Neuronal stem cell (in vitro differentiated cells): ENCODE data around the gene HIPK2.
A peak's percentile ranks its signal among the peaks of the same experiment; 100 is the strongest.

Experiments
- DNase-seq: peaks from one replicate; pipeline ENCODE4 v3.0.0-alpha.2; 2013; ENCODE audit warnings: low spot score
- H2AFZ ChIP-seq: one replicate; pipeline ENCODE4 v1.6.1; 2013; ENCODE audit warnings: mild to moderate bottlenecking, low read length, inconsistent platforms
- H2AK5ac ChIP-seq: 2 replicates; pipeline ENCODE4 v1.6.1; 2013; ENCODE audit warnings: low read depth, mild to moderate bottlenecking, inconsistent platforms, low read length, moderate library complexity, mixed read lengths
- H2BK120ac ChIP-seq: 2 replicates; pipeline ENCODE4 v1.6.1; 2013; ENCODE audit warnings: low read depth, mild to moderate bottlenecking, inconsistent platforms, low read length, moderate library complexity, mixed read lengths
- H2BK12ac ChIP-seq: one replicate; pipeline ENCODE4 v1.6.1; 2013; ENCODE audit warnings: low read length, inconsistent platforms
- H2BK15ac ChIP-seq: 2 replicates; pipeline ENCODE4 v1.6.1; 2013; ENCODE audit warnings: mild to moderate bottlenecking, low read length, inconsistent platforms, mixed read lengths
- H2BK5ac ChIP-seq: one replicate; pipeline ENCODE4 v1.6.1; 2013; ENCODE audit warnings: inconsistent platforms, mild to moderate bottlenecking, low read length, moderate library complexity
- H3K14ac ChIP-seq: one replicate; pipeline ENCODE4 v1.6.1; 2013; ENCODE audit warnings: low read length, inconsistent platforms
- H3K18ac ChIP-seq: 2 replicates; pipeline ENCODE4 v1.6.1; 2013; ENCODE audit warnings: low read length, inconsistent platforms
- H3K23ac ChIP-seq: 2 replicates; pipeline ENCODE4 v1.6.1; 2013; ENCODE audit warnings: low read depth, mild to moderate bottlenecking, mixed read lengths, low read length, inconsistent platforms; ENCODE audit not compliant: poor library complexity
- H3K27ac ChIP-seq: replicated peaks from 3 replicates; pipeline ENCODE4 v1.5.1; 2013; ENCODE audit warnings: low read length, inconsistent platforms
- H3K27me3 ChIP-seq, 3 experiments: 2 replicates each; pipeline ENCODE4 v1.6.1; 2013; ENCODE audit warnings: low read length in 3 of 3, mild to moderate bottlenecking in 2 of 3, inconsistent platforms in 1 of 3, low read depth in 1 of 3, mixed read lengths in 1 of 3, moderate library complexity in 1 of 3; ENCODE audit not compliant: control insufficient read depth in 3 of 3, insufficient read depth in 3 of 3
- H3K36me3 ChIP-seq, 2 donors: replicated peaks in 1 of 2; 2 replicates each; pipeline ENCODE4 v1.6.1; 2013; ENCODE audit warnings: low read length in 2 of 2; ENCODE audit not compliant: control insufficient read depth in 2 of 2, insufficient read depth in 2 of 2
- H3K4ac ChIP-seq: 2 replicates; pipeline ENCODE4 v1.6.1; 2013; ENCODE audit warnings: inconsistent platforms, mild to moderate bottlenecking, low read length, moderate library complexity
- H3K4me1 ChIP-seq, 2 donors: 1 replicate in 1 of 2; 2 replicates in 1 of 2; pipeline ENCODE4 v1.6.1; 2013; ENCODE audit warnings: low read length in 2 of 2, low read depth in 1 of 2; ENCODE audit not compliant: control insufficient read depth in 2 of 2, insufficient read depth in 1 of 2
- H3K4me2 ChIP-seq: one replicate; pipeline ENCODE4 v1.6.1; 2013; ENCODE audit warnings: mild to moderate bottlenecking, low read length, inconsistent platforms; ENCODE audit not compliant: insufficient read depth, poor library complexity, severe bottlenecking
- H3K4me3 ChIP-seq, 2 donors: 2 replicates each; pipeline ENCODE4 v1.5.1; 2013; ENCODE audit warnings: low read length in 2 of 2, mild to moderate bottlenecking in 2 of 2, inconsistent platforms in 1 of 2, moderate library complexity in 1 of 2
- H3K79me1 ChIP-seq: one replicate; pipeline ENCODE4 v1.6.1; 2013; ENCODE audit warnings: low read depth, mild to moderate bottlenecking, inconsistent platforms, low read length, moderate library complexity
- H3K9ac ChIP-seq: one replicate; pipeline ENCODE4 v1.6.1; 2013; ENCODE audit warnings: mild to moderate bottlenecking, low read depth, low read length, inconsistent platforms; ENCODE audit not compliant: poor library complexity
- H3K9me3 ChIP-seq, 2 donors: replicated peaks in 1 of 2; 2 replicates each; pipeline versions ENCODE3 to v1.6.1; 2013; ENCODE audit warnings: low read length in 2 of 2, mild to moderate bottlenecking in 2 of 2, inconsistent platforms in 1 of 2, low read depth in 1 of 2, mixed read lengths in 1 of 2, moderate library complexity in 1 of 2; ENCODE audit not compliant: control insufficient read depth in 2 of 2, insufficient read depth in 1 of 2
- H4K8ac ChIP-seq: one replicate; pipeline ENCODE4 v1.6.1; 2013; ENCODE audit warnings: low read depth, mild to moderate bottlenecking, inconsistent platforms, low read length, moderate library complexity
- H4K91ac ChIP-seq: one replicate; pipeline ENCODE4 v1.6.1; 2013; ENCODE audit warnings: low read length, low read depth, mild to moderate bottlenecking, inconsistent platforms; ENCODE audit not compliant: poor library complexity
- WGBS, 2 donors: extraction: QIAGEN DNeasy Blood & Tissue Kit; methylation state at CpG; one replicate each; pipeline ENCODE4 v1.1.7; 2013; ENCODE audit warnings: missing lambda C conversion rate in 2 of 2, mixed read lengths in 1 of 2; ENCODE audit not compliant: insufficient read length in 2 of 2, insufficient replicate concordance in 1 of 2; ENCODE audit errors: extremely low coverage in 2 of 2; 5-methylcytosine and 5-hydroxymethylcytosine counted together

Gene HIPK2

GRCh38 chr7:139698844-139699243, 79.0 kb downstream of the HIPK2 start:
- Histone ChIP-seq H3K4me2 (no peak overlapping the region), H3K14ac (no peak overlapping the region), H4K91ac (no peak overlapping the region), H4K8ac (no peak overlapping the region), H2BK5ac (no peak overlapping the region), H3K9ac (peak overlapping the region; percentile 40), H3K36me3 (peaks cover 0 to 13% of the 10 kb centered on the region in 2 donors), H3K4me3 (no peak overlapping the region), H2AK5ac (no peak overlapping the region), H3K79me1 (peaks cover 3% of the 10 kb centered on the region), H2AFZ (no peak overlapping the region), H3K27me3 (no peaks in the 10 kb centered on the region), H2BK15ac (no peak overlapping the region), H3K9me3 (no peaks in the 10 kb centered on the region), H3K4ac (no peak overlapping the region), H3K27ac (no peak overlapping the region), H2BK12ac (no peak overlapping the region), H3K18ac (no peak overlapping the region), H3K4me1 (peaks cover 0 to 5% of the 10 kb centered on the region in 2 donors), H2BK120ac (no peak overlapping the region), H3K23ac (no peak overlapping the region)
- DNase-seq, result no peak
- no CpG with 5 or more reads among the region's 13 CpGs for WGBS, 2 donors

DNA sequence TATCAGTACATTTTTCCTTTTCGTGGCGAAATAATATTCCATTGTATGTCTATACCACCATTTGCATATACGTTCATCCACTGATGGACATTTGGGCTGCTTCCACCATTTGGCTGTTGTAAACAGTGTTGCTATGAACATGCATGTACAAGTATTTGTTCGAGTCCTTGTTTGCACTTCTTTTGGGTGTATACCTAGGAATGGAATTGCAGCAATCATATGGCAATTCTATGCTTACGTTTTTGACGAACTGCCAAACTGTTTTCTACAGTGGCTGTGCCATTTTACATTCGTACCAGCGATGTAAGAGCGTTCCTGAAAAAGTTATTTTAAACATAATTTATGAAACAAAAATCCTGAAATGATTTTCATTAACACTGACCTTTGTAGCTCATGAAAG, 79.5 kb downstream of the HIPK2 start:
- no peak for DNase-seq
- Histone ChIP-seq H3K36me3 (peaks cover 0 to 15% of the 10 kb centered on the region in 2 donors), H2BK15ac (no peak overlapping the region), H3K4me1 (peaks cover 0 to 5% of the 10 kb centered on the region in 2 donors), H3K27ac (no peak overlapping the region), H3K27me3 (no peaks in the 10 kb centered on the region), H3K23ac (no peak overlapping the region), H3K4ac (no peak overlapping the region), H3K9me3 (no peaks in the 10 kb centered on the region), H3K14ac (no peak overlapping the region), H2BK5ac (no peak overlapping the region), H4K8ac (no peak overlapping the region), H4K91ac (no peak overlapping the region), H2AK5ac (no peak overlapping the region), H2AFZ (no peak overlapping the region), H3K18ac (no peak overlapping the region), H2BK120ac (no peak overlapping the region), H2BK12ac (no peak overlapping the region), H3K9ac (no peak overlapping the region), H3K79me1 (peaks cover 3% of the 10 kb centered on the region), H3K4me2 (no peak overlapping the region), H3K4me3 (no peak overlapping the region)
- no CpG with 5 or more reads among the region's 9 CpGs for WGBS, 2 donors

DNA sequence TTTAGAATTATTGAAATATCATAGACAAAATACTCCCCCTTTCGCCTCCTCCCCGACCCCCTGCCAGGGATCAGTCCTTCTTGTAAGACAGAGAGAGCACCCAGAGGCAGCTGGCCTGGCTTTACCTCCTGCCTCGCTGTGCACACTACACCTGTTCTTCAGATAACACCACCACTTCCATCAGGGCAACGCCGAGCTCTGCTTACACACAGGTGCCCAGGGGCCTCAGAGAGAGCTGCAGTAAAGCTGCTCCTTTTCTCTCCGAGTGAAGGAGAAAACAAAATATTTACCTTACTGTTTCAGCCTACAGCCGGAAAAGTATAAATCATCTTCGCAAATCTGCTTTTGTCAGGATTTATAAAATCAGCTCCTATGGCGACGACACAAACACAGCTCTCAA, 80.7 kb downstream of the HIPK2 start:
- Histone ChIP-seq H3K23ac (no peak overlapping the region), H3K27ac (no peak overlapping the region), H2BK15ac (no peak overlapping the region), H2BK120ac (no peak overlapping the region), H3K4ac (no peak overlapping the region), H3K4me3 (no peak overlapping the region), H3K18ac (no peak overlapping the region), H2BK12ac (no peak overlapping the region), H3K4me2 (no peak overlapping the region), H2BK5ac (no peak overlapping the region), H3K14ac (no peak overlapping the region), H3K4me1 (peaks cover 0 to 5% of the 10 kb centered on the region in 2 donors), H3K79me1 (peaks cover 3% of the 10 kb centered on the region), H3K36me3 (peaks cover 0 to 19% of the 10 kb centered on the region in 2 donors), H3K27me3 (no peaks in the 10 kb centered on the region), H2AFZ (no peak overlapping the region), H4K8ac (no peak overlapping the region), H2AK5ac (no peak overlapping the region), H3K9me3 (no peaks in the 10 kb centered on the region), H4K91ac (no peak overlapping the region), H3K9ac (no peak overlapping the region)
- DNase-seq, result no peak
- WGBS, 2 donors, result no CpG with 5 or more reads among the region's 10 CpGs

GRCh38 chr7:139696552-139696951, 81.2 kb downstream of the HIPK2 start:
- no peak overlapping the region for H2AK5ac ChIP-seq
- H3K9ac ChIP-seq, result no peak overlapping the region
- no peaks in the 10 kb centered on the region for H3K27me3 ChIP-seq
- H4K91ac ChIP-seq, result no peak overlapping the region
- peaks cover 0 to 20% of the 10 kb centered on the region in 2 donors for H3K36me3 ChIP-seq
- H3K14ac ChIP-seq, result no peak overlapping the region
- peaks cover 0 to 5% of the 10 kb centered on the region in 2 donors for H3K4me1 ChIP-seq
- H2BK15ac ChIP-seq, result no peak overlapping the region
- H2BK12ac ChIP-seq, result no peak overlapping the region
- H3K18ac ChIP-seq, result no peak overlapping the region
- H2BK120ac ChIP-seq, result no peak overlapping the region
- no peak overlapping the region for H2BK5ac ChIP-seq
- no peak overlapping the region for H3K23ac ChIP-seq
- no peak overlapping the region for H2AFZ ChIP-seq
- H3K79me1 ChIP-seq, result peaks cover 3% of the 10 kb centered on the region
- H3K4ac ChIP-seq, result no peak overlapping the region
- no peak overlapping the region for H3K4me2 ChIP-seq
- H3K9me3 ChIP-seq, result no peaks in the 10 kb centered on the region
- no peak overlapping the region for H4K8ac ChIP-seq
- no peak overlapping the region for H3K27ac ChIP-seq
- H3K4me3 ChIP-seq, result no peak overlapping the region
- WGBS, 2 donors, result no CpG with 5 or more reads among the region's 4 CpGs
- DNase-seq, result no peak
